GM12878 (cell line): Measurements from ENCODE around the gene INPP4B. TPM values are rescaled to one million over a fixed set of nuclear protein-coding genes. Genes with fewer than 3 reads are reported as not detected.

Source experiments
- ATAC-seq: fragments of 200-7000 bp; cut with Tn5 transposase; 3 replicates; pipeline ENCODE4 v1.9.1; 2020; ENCODE audit warnings: mild to moderate bottlenecking, moderate library complexity
- BruUV-seq: library from RNA; stranded (reverse); fragments of 400-500 nt; replicated peaks from 2 replicates; lab custom pipeline; 2021; lab: Mats Ljungman, UMichigan
- CTCF ChIA-PET: fragments of 300-600 bp; sonication (Branson Sonifier 250); formaldehyde crosslinking; extraction: SDS; loops from one replicate; lab custom pipeline; 2021; ENCODE audit warnings: inconsistent platforms; lab: Yijun Ruan, JAX
- POLR2A ChIA-PET: fragments of 350-600 bp; formaldehyde crosslinking; extraction: SDS; loops from one replicate; lab custom pipeline; 2021; ENCODE audit warnings: inconsistent platforms; lab: Charles Lee
- RAD21 ChIA-PET: fragments of 300-600 bp; sonication (Branson Sonifier 250); formaldehyde crosslinking; loops from one replicate; lab custom pipeline; 2023; ENCODE audit warnings: antibody characterized with exemption; ENCODE audit not compliant: unreplicated experiment; lab: Charles Lee
- SMC1A ChIA-PET: fragments of 300-600 bp; sonication (Branson Sonifier 250); formaldehyde crosslinking; loops from one replicate; lab custom pipeline; 2023; ENCODE audit not compliant: unreplicated experiment, uncharacterized antibody; lab: Charles Lee
- DNase-seq: peaks from one replicate; pipeline ENCODE4 v3.0.0-alpha.2; 2011; ENCODE audit warnings: low read depth, low spot score
- FAIRE-seq: peaks from 3 replicates; lab custom pipeline; 2011; peaks lifted over from hg19 to GRCh38; lab: Jason Lieb, UNC
- H2AFZ ChIP-seq: 2 replicates; pipeline ENCODE4 v1.6.0; 2011; ENCODE audit warnings: low read depth, low read length, control low read depth; ENCODE audit not compliant: control insufficient read depth
- H3K27ac ChIP-seq: 2 replicates; pipeline ENCODE4 v1.5.1; 2011; ENCODE audit warnings: control low read depth; ENCODE audit not compliant: control insufficient read depth, insufficient read depth
- H3K27me3 ChIP-seq, 2 experiments: replicated peaks in 1 of 2; 2 replicates each; pipeline versions ENCODE4 v1.6.0 to v1.6.1; 2011; ENCODE audit warnings: low read length in 1 of 2; ENCODE audit not compliant: control insufficient read depth in 2 of 2, insufficient read depth in 2 of 2
- H3K36me3 ChIP-seq, 2 experiments: 2 replicates each; pipeline ENCODE4 v1.5.1; 2011; ENCODE audit warnings: low read length in 1 of 2; ENCODE audit not compliant: control insufficient read depth in 2 of 2, insufficient read depth in 2 of 2
- H3K4me1 ChIP-seq: 2 replicates; pipeline ENCODE4 v1.6.1; 2011; ENCODE audit warnings: mild to moderate bottlenecking, low read length, moderate library complexity, mixed read lengths; ENCODE audit not compliant: control insufficient read depth, insufficient read depth
- H3K4me2 ChIP-seq: 2 replicates; pipeline ENCODE4 v1.6.0; 2011; ENCODE audit warnings: control low read depth; ENCODE audit not compliant: control insufficient read depth, insufficient read depth
- H3K4me3 ChIP-seq: fragments of 200-600 bp; sonication (generic); 2 replicates; pipeline ENCODE4 v1.5.1; 2016
- H3K79me2 ChIP-seq: 2 replicates; pipeline ENCODE4 v1.6.0; 2011; ENCODE audit warnings: low read length; ENCODE audit not compliant: control insufficient read depth, insufficient read depth
- H3K9ac ChIP-seq: 2 replicates; pipeline ENCODE4 v1.8.0; 2011; ENCODE audit warnings: low read length, control low read depth, mixed read lengths; ENCODE audit not compliant: control insufficient read depth, insufficient read depth
- H3K9me3 ChIP-seq: replicated peaks from 3 replicates; pipeline ENCODE4 v1.5.1; 2011; ENCODE audit warnings: mild to moderate bottlenecking, low read length; ENCODE audit not compliant: control insufficient read depth, insufficient read depth
- H4K20me1 ChIP-seq: 2 replicates; pipeline ENCODE4 v1.6.0; 2011; ENCODE audit not compliant: control insufficient read depth, insufficient read depth
- FOXM1 ChIP-seq: IDR thresholded peaks from 2 replicates; pipeline ENCODE4 v1.6.1; 2012; ENCODE audit warnings: low read depth, mild to moderate bottlenecking, inconsistent platforms, low read length, moderate library complexity
- KDM1A ChIP-seq: fragments of 200-600 bp; sonication (generic); IDR thresholded peaks from 2 replicates; pipeline ENCODE4 v1.6.1; 2016; ENCODE audit warnings: borderline replicate concordance
- PKNOX1 ChIP-seq: fragments of 450-650 bp; IDR thresholded peaks from 2 replicates; pipeline ENCODE4 v1.6.1; 2016; ENCODE audit warnings: mild to moderate bottlenecking
- PML ChIP-seq: IDR thresholded peaks from 2 replicates; pipeline ENCODE4 v1.6.1; 2012; ENCODE audit warnings: low read length, inconsistent platforms
- POU2F2 ChIP-seq: IDR thresholded peaks from 3 replicates; pipeline ENCODE4 v1.6.1; 2011; ENCODE audit warnings: low read depth, mild to moderate bottlenecking, low read length, borderline replicate concordance
- RBBP5 ChIP-seq: fragments of 200-600 bp; sonication (generic); conservative IDR thresholded peaks from 2 replicates; pipeline ENCODE4 v1.6.1; 2016
- RFX5 ChIP-seq: IDR thresholded peaks from 2 replicates; pipeline ENCODE4 v1.6.1; 2011; ENCODE audit warnings: low read depth, low read length, improper control_type of control experiment
- ZNF274 ChIP-seq: IDR thresholded peaks from one replicate; pipeline ENCODE4 v1.8.0; 2011; ENCODE audit not compliant: insufficient read length, insufficient read depth
- ZZZ3 ChIP-seq: IDR thresholded peaks from 2 replicates; pipeline ENCODE4 v1.6.1; 2011; ENCODE audit warnings: low read depth; ENCODE audit not compliant: control insufficient read depth, insufficient read length
- WGBS: methylation state at CpG from one replicate; pipeline ENCODE4 v1.1.6; 2016; ENCODE audit warnings: low lambda C conversion rate; ENCODE audit not compliant: insufficient replicate concordance, insufficient coverage; ENCODE audit errors: missing lambda C conversion rate; 5-methylcytosine and 5-hydroxymethylcytosine counted together
- in situ Hi-C: fragments of 300-500 bp; cut with MboI; formaldehyde crosslinking; loops from 9 replicates; pipeline ENCODE4 v1.14.3; 2018; ENCODE audit warnings: mixed read lengths
- intact Hi-C: fragments of 100-400 bp; cut with micrococcal nuclease; formaldehyde crosslinking; loops from one replicate; pipeline ENCODE4 v1.14.2; 2022; ENCODE audit not compliant: unreplicated experiment
- polyA plus RNA-seq, 11 experiments: library from polyadenylated mRNA; depleted of rRNA in 4 of 11; unstranded in 6 of 11; stranded (reverse) in 5 of 11; fragments of >200 nt; fragmentation: Nextera tagmentation in 4 of 11; fragmentation: Illumina TruSeq in 1 of 11; extraction: Ambion mirVana in 4 of 11; extraction: Trizol in 1 of 11; gene quantifications; 1 replicate in 1 of 11; 2 replicates in 10 of 11; pipeline versions ENCODE4 v1.2.1 to v1.2.3, GENCODE V29; 2011 to 2016; ENCODE audit warnings: inconsistent platforms in 2 of 11, missing spikeins in 2 of 11, low read depth in 1 of 11
- total RNA-seq, 4 experiments: library from RNA; depleted of rRNA in 3 of 4; stranded (reverse); fragments of >200 nt in 3 of 4; fragmentation: Illumina TruSeq in 1 of 4; extraction: Trizol in 1 of 4; gene quantifications; 2 replicates each; pipeline versions ENCODE4 v1.2.1 to v1.2.3, GENCODE V29; 2013 to 2021
- TF ChIP-seq, protein P1 (sequence below): fragments of 150-350 bp; IDR thresholded peaks from 2 replicates; pipeline ENCODE4 v1.6.1; 2016; ENCODE audit warnings: low read depth, low read length

INPP4B gene
- total and polyA plus RNA-seq, 10 of the 15 experiments (the other 5 are each of a cell fraction or from before 2014, with no cell fraction given): 0.53 to 11.2 (median 0.95) TPM

GRCh38 chr4:142361981-142362380 is 484.1 kb downstream of the INPP4B start:
- ATAC-seq (no peak), DNase-seq (no peak), FAIRE-seq (no peak)
- Histone ChIP-seq H3K27me3 (no peaks in the 10 kb centered on the region), H3K4me3 (no peak overlapping the region), H3K9me3 (no peaks in the 10 kb centered on the region), H3K27ac (no peak overlapping the region), H2AFZ (no peak overlapping the region), H3K9ac (no peak overlapping the region), H3K4me1 (no peaks in the 10 kb centered on the region), H4K20me1 (no peaks in the 10 kb centered on the region), H3K79me2 (no peaks in the 10 kb centered on the region), H3K4me2 (no peak overlapping the region), H3K36me3 (no peaks in the 10 kb centered on the region)
- ChIA-PET RAD21 (no interaction called here), POLR2A (no interaction called here), SMC1A (interaction anchor here (0.6 to 4.0 kb wide), 3 partner anchors 12 to 96 kb away, joined by 3 to 29 read pairs (median 4); no protein-coding TSS in a partner anchor), CTCF (interaction anchor here (1.3 to 8.1 kb wide), 3 partner anchors 9 to 45 kb away, joined by 3 to 68 read pairs (median 5); no protein-coding TSS in a partner anchor)
- in situ Hi-C loops: no loop called here
- TF ChIP-seq POU2F2 (no peak), ZZZ3 (no peak), FOXM1 (no peak), PML (no peak), PKNOX1 (no peak), ZNF274 (no peak), RFX5 (no peak), KDM1A (no peak), RBBP5 (no peak)
- TF ChIP-seq, protein P1, sequence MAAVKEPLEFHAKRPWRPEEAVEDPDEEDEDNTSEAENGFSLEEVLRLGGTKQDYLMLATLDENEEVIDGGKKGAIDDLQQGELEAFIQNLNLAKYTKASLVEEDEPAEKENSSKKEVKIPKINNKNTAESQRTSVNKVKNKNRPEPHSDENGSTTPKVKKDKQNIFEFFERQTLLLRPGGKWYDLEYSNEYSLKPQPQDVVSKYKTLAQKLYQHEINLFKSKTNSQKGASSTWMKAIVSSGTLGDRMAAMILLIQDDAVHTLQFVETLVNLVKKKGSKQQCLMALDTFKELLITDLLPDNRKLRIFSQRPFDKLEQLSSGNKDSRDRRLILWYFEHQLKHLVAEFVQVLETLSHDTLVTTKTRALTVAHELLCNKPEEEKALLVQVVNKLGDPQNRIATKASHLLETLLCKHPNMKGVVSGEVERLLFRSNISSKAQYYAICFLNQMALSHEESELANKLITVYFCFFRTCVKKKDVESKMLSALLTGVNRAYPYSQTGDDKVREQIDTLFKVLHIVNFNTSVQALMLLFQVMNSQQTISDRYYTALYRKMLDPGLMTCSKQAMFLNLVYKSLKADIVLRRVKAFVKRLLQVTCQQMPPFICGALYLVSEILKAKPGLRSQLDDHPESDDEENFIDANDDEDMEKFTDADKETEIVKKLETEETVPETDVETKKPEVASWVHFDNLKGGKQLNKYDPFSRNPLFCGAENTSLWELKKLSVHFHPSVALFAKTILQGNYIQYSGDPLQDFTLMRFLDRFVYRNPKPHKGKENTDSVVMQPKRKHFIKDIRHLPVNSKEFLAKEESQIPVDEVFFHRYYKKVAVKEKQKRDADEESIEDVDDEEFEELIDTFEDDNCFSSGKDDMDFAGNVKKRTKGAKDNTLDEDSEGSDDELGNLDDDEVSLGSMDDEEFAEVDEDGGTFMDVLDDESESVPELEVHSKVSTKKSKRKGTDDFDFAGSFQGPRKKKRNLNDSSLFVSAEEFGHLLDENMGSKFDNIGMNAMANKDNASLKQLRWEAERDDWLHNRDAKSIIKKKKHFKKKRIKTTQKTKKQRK: no peak
- BruUV-seq: no TSS peak
- 16% methylated on average over 2 of the region's 2 CpGs for WGBS
- intact Hi-C loops: no loop called here
